IMR-90 (cell line): ENCODE data around the gene CNOT2. TPM values are rescaled to one million over a fixed set of nuclear protein-coding genes. Genes with fewer than 3 reads are reported as not detected.

Experiments used
- ATAC-seq: fragments of 200-7000 bp; cut with Tn5 transposase; 2 replicates; pipeline ENCODE4 v1.9.1; 2020; ENCODE audit warnings: low read depth, mild to moderate bottlenecking, moderate library complexity
- BruUV-seq: library from RNA; stranded (reverse); fragments of 400-500 nt; replicated peaks from 2 replicates; lab custom pipeline; 2021; lab: Mats Ljungman, UMichigan
- CTCF ChIA-PET: fragments of 300-600 bp; formaldehyde crosslinking; extraction: SDS; loops from one replicate; lab custom pipeline; 2021; ENCODE audit warnings: antibody characterized with exemption; lab: Yijun Ruan, JAX
- POLR2A ChIA-PET: fragments of 300-600 bp; sonication (Branson Sonifier 250); formaldehyde crosslinking; loops from one replicate; lab custom pipeline; 2022; ENCODE audit warnings: antibody characterized with exemption; ENCODE audit not compliant: unreplicated experiment; lab: Charles Lee
- DNase-seq: peaks from one replicate; pipeline ENCODE4 v3.0.0; 2013
- H2AFZ ChIP-seq: replicated peaks from 2 replicates; pipeline ENCODE3; 2013; ENCODE audit warnings: low read length, mild to moderate bottlenecking; ENCODE audit not compliant: poor library complexity
- H2AK5ac ChIP-seq: 2 replicates; pipeline ENCODE4 v1.6.1; 2013; ENCODE audit warnings: low read depth, low read length, inconsistent platforms
- H2AK9ac ChIP-seq: replicated peaks from 2 replicates; pipeline ENCODE3; 2013; ENCODE audit warnings: mild to moderate bottlenecking, low read depth, low read length, moderate library complexity; ENCODE audit not compliant: poor library complexity
- H2BK120ac ChIP-seq: 2 replicates; pipeline ENCODE4 v1.6.1; 2013; ENCODE audit warnings: low read depth, low read length, inconsistent platforms
- H2BK15ac ChIP-seq: 3 replicates; pipeline ENCODE4 v1.6.1; 2013; ENCODE audit warnings: low read depth, low read length, inconsistent platforms
- H2BK20ac ChIP-seq: 2 replicates; pipeline ENCODE4 v1.6.1; 2013; ENCODE audit warnings: low read depth, mild to moderate bottlenecking, inconsistent platforms, low read length, moderate library complexity
- H2BK5ac ChIP-seq: 2 replicates; pipeline ENCODE4 v1.6.1; 2013; ENCODE audit warnings: mild to moderate bottlenecking, low read depth, low read length, inconsistent platforms; ENCODE audit not compliant: poor library complexity, severe bottlenecking
- H3K14ac ChIP-seq: replicated peaks from 2 replicates; pipeline ENCODE4 v1.6.1; 2013; ENCODE audit warnings: low read depth, low read length, inconsistent platforms
- H3K18ac ChIP-seq: 2 replicates; pipeline ENCODE4 v1.6.1; 2013; ENCODE audit warnings: low read depth, low read length, control low read depth
- H3K23ac ChIP-seq: 2 replicates; pipeline ENCODE4 v1.6.1; 2013; ENCODE audit warnings: low read depth, low read length, inconsistent platforms
- H3K27ac ChIP-seq: 2 replicates; pipeline ENCODE4 v1.5.1; 2013; ENCODE audit warnings: mild to moderate bottlenecking, control low read depth, low read length; ENCODE audit not compliant: insufficient read depth
- H3K27me3 ChIP-seq: 2 replicates; pipeline ENCODE4 v1.6.1; 2013; ENCODE audit warnings: low read length; ENCODE audit not compliant: control insufficient read depth, insufficient read depth
- H3K36me3 ChIP-seq: 2 replicates; pipeline ENCODE4 v1.6.1; 2013; ENCODE audit warnings: low read length, mixed read lengths; ENCODE audit not compliant: control insufficient read depth, insufficient read depth
- H3K4ac ChIP-seq: 2 replicates; pipeline ENCODE4 v1.6.1; 2013; ENCODE audit warnings: low read depth, low read length, inconsistent platforms
- H3K4me1 ChIP-seq: 2 replicates; pipeline ENCODE4 v1.6.1; 2013; ENCODE audit warnings: low read length, mixed read lengths; ENCODE audit not compliant: control insufficient read depth, insufficient read depth
- H3K4me2 ChIP-seq: 2 replicates; pipeline ENCODE4 v1.6.1; 2013; ENCODE audit warnings: low read depth, mild to moderate bottlenecking, control low read depth, low read length, moderate library complexity
- H3K4me3 ChIP-seq: 2 replicates; pipeline ENCODE4 v1.5.1; 2013; ENCODE audit warnings: low read depth, mild to moderate bottlenecking, control low read depth, low read length, moderate library complexity; ENCODE audit not compliant: insufficient read depth
- H3K56ac ChIP-seq: 2 replicates; pipeline ENCODE4 v1.6.1; 2013; ENCODE audit warnings: low read length, inconsistent platforms; ENCODE audit not compliant: insufficient read depth; ENCODE audit errors: extremely low read depth
- H3K79me1 ChIP-seq, 2 experiments: 2 replicates each; pipeline ENCODE4 v1.6.1; 2013; ENCODE audit warnings: low read length in 2 of 2, inconsistent platforms in 1 of 2, low read depth in 1 of 2
- H3K9ac ChIP-seq: 2 replicates; pipeline ENCODE4 v1.6.1; 2013; ENCODE audit warnings: low read depth, low read length, control low read depth
- H3K9me1 ChIP-seq: 2 replicates; pipeline ENCODE4 v1.6.1; 2013; ENCODE audit warnings: low read length, inconsistent platforms; ENCODE audit not compliant: insufficient read depth
- H3K9me3 ChIP-seq: 2 replicates; pipeline ENCODE4 v1.6.1; 2013; ENCODE audit warnings: low read length; ENCODE audit not compliant: control insufficient read depth, insufficient read depth
- H4K20me1 ChIP-seq: 2 replicates; pipeline ENCODE4 v1.6.1; 2013; ENCODE audit warnings: low read length, inconsistent platforms; ENCODE audit not compliant: insufficient read depth
- H4K5ac ChIP-seq: 2 replicates; pipeline ENCODE4 v1.6.1; 2013; ENCODE audit warnings: mild to moderate bottlenecking, low read depth, low read length, control low read depth
- H4K8ac ChIP-seq, 2 experiments: 2 replicates each; pipeline ENCODE4 v1.6.1; 2013; ENCODE audit warnings: low read depth in 2 of 2, low read length in 2 of 2, control low read depth in 1 of 2, inconsistent platforms in 1 of 2
- H4K91ac ChIP-seq: 2 replicates; pipeline ENCODE4 v1.6.1; 2013; ENCODE audit warnings: low read depth, low read length, inconsistent platforms; ENCODE audit not compliant: insufficient read depth
- CEBPB ChIP-seq: IDR thresholded peaks from 2 replicates; pipeline ENCODE4 v1.6.1; 2012; ENCODE audit warnings: low read depth, low read length, improper control_type of control experiment
- WGBS, 2 experiments: methylation state at CpG; one replicate each; pipeline versions ENCODE4 v1.1.5 to v1.1.7; 2013; ENCODE audit warnings: missing lambda C conversion rate in 2 of 2; ENCODE audit not compliant: insufficient read length in 1 of 2; ENCODE audit errors: extremely low coverage in 2 of 2; 5-methylcytosine and 5-hydroxymethylcytosine counted together
- dilution Hi-C: fragments of 300-500 bp; cut with HindIII; formaldehyde crosslinking; loops from one replicate; pipeline ENCODE4 v1.14.3; 2018; ENCODE audit warnings: low sequenced_read_pairs; ENCODE audit not compliant: unreplicated experiment
- in situ Hi-C: fragments of 300-500 bp; cut with MboI; formaldehyde crosslinking; loops from 3 replicates; pipeline ENCODE4 v1.14.3; 2019; ENCODE audit warnings: low sequenced_read_pairs, inconsistent platforms, mixed read lengths
- intact Hi-C: fragments of 100-400 bp; cut with micrococcal nuclease; formaldehyde crosslinking; loops from 2 replicates; pipeline ENCODE4 v1.10.0; 2022
- polyA plus RNA-seq, 3 experiments: library from polyadenylated mRNA; depleted of rRNA; stranded (reverse); fragments of >200 nt; gene quantifications; 2 replicates each; pipeline ENCODE4 v1.2.3, GENCODE V29; 2012; ENCODE audit warnings: low replicate concordance in 1 of 3
- total RNA-seq: library from RNA; depleted of rRNA; stranded (reverse); fragments of >200 nt; gene quantifications from 2 replicates; pipeline ENCODE4 v1.2.3, GENCODE V29; 2012
- TF ChIP-seq, protein P1 (sequence below): fragments of 150-350 bp; IDR thresholded peaks from 2 replicates; pipeline ENCODE4 v1.6.1; 2017; ENCODE audit warnings: mild to moderate bottlenecking, antibody characterized with exemption, low read length, low read depth

CNOT2 gene
- total and polyA plus RNA-seq, 2 of the 4 experiments (the other 2 are of a cell fraction), result 63.4 to 159 TPM

DNA sequence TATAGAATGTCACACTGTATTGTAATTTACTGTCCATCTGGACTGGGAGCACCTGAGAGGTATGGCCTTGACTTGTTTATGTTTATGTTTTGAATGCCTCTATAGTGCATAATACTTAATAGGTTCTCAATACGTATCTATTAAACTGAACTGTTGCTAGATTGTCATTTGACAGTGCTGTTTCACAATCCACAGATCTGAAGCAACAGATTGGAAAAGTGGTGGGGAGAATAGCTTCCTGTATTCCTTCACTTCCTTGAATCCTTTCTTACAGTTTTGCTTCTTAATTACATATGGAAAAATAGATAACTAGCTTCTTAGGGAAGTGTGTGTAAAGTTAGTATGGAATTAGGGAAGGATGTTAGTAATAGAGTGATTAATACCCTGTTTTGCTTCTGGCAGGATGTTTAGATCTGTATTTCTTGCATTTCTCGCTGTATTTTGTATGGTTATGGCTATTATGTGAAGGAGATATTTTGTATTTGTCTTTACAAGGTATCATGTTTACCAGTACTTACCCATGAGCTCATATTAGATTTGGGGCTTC is 4.5 kb downstream of the CNOT2 start:
- no peak overlapping the region for H4K91ac ChIP-seq
- in situ Hi-C loops, result no loop called here
- no peaks in the 10 kb centered on the region for H3K9me3 ChIP-seq
- no peak overlapping the region for H3K23ac ChIP-seq
- no peak overlapping the region for H3K4me2 ChIP-seq
- no peak overlapping the region for H3K14ac ChIP-seq
- peaks cover 76% of the 10 kb centered on the region for H4K20me1 ChIP-seq
- dilution Hi-C loops, result no loop called here
- H3K27ac ChIP-seq, result no peak overlapping the region
- no peak overlapping the region for H2BK5ac ChIP-seq
- peak; percentile 47; the same call in 1 of the 2 replicates for TF ChIP-seq CEBPB
- TF ChIP-seq, protein P1, sequence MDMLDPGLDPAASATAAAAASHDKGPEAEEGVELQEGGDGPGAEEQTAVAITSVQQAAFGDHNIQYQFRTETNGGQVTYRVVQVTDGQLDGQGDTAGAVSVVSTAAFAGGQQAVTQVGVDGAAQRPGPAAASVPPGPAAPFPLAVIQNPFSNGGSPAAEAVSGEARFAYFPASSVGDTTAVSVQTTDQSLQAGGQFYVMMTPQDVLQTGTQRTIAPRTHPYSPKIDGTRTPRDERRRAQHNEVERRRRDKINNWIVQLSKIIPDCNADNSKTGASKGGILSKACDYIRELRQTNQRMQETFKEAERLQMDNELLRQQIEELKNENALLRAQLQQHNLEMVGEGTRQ, result no peak
- ChIA-PET CTCF (interaction anchor here (0.7 kb wide), 1 partner anchor 1372 kb away, joined by 3 read pairs; no protein-coding TSS in a partner anchor), POLR2A (no interaction called here)
- no TSS peak for BruUV-seq
- DNase-seq, result no peak
- no peak overlapping the region for H4K5ac ChIP-seq
- no peak overlapping the region for H3K4ac ChIP-seq
- no peak overlapping the region for H2AK9ac ChIP-seq
- no peak overlapping the region for H4K8ac ChIP-seq
- no peak overlapping the region for H3K4me3 ChIP-seq
- peaks cover 3 to 37% of the 10 kb centered on the region in 2 experiments for H3K79me1 ChIP-seq
- H3K27me3 ChIP-seq, result no peaks in the 10 kb centered on the region
- H3K36me3 ChIP-seq, result no peaks in the 10 kb centered on the region
- H3K4me1 ChIP-seq, result peaks cover 9% of the 10 kb centered on the region
- intact Hi-C loops, result loop anchor here (10.0 kb wide), 1 partner anchor 477 kb away; no protein-coding TSS in a partner anchor
- no peak for ATAC-seq
- no peak overlapping the region for H2BK20ac ChIP-seq
- H2AFZ ChIP-seq, result no peak overlapping the region
- H2BK120ac ChIP-seq, result no peak overlapping the region
- peaks cover 3% of the 10 kb centered on the region; the same call in 1 of the 2 replicates for H3K9me1 ChIP-seq
- no peak overlapping the region for H2AK5ac ChIP-seq
- H2BK15ac ChIP-seq, result no peak overlapping the region
- no peak overlapping the region for H3K56ac ChIP-seq
- no peak overlapping the region for H3K18ac ChIP-seq
- no CpG with 5 or more reads among the region's 2 CpGs for WGBS, 2 experiments
- H3K9ac ChIP-seq, result no peak overlapping the region
